Gastrocnemius medialis (tissue), 4 donors: ENCODE data around the gene KRT31. TPM values are rescaled to one million over a fixed set of nuclear protein-coding genes. Genes with fewer than 3 reads are reported as not detected.
A peak's percentile ranks its signal among the peaks of the same experiment; 100 is the strongest.

Experiments used
- ATAC-seq, 2 donors: fragments of 150-250 bp; one replicate each; pipeline ENCODE4 v1.9.1; 2016
- DNase-seq, 2 donors: peaks; one replicate each; pipeline ENCODE4 v3.0.0-alpha.2; 2019
- H3K27ac ChIP-seq, 4 donors: fragments of 200-600 bp; sonication (generic); 1 replicate in 1 of 4; 2 replicates in 3 of 4; pipeline ENCODE4 v1.5.1; 2016 to 2018; ENCODE audit warnings: mild to moderate bottlenecking in 2 of 4, moderate library complexity in 1 of 4
- H3K27me3 ChIP-seq, 3 donors: fragments of 200-600 bp; sonication (generic) in 2 of 3; 1 replicate in 1 of 3; 2 replicates in 2 of 3; pipeline versions ENCODE4 v1.5.1 to v1.6.0; 2016 to 2019; ENCODE audit warnings: mild to moderate bottlenecking in 1 of 3, moderate library complexity in 1 of 3
- H3K36me3 ChIP-seq, 2 donors: fragments of 200-600 bp; sonication (generic) in 1 of 2; one replicate each; pipeline ENCODE4 v1.5.1; 2017 to 2018
- H3K4me1 ChIP-seq, 2 donors: fragments of 200-600 bp; sonication (generic) in 1 of 2; one replicate each; pipeline ENCODE4 v1.5.1; 2016 to 2017; ENCODE audit warnings: mild to moderate bottlenecking in 2 of 2
- H3K4me3 ChIP-seq, 4 donors: fragments of 200-600 bp; sonication (generic) in 3 of 4; 1 replicate in 1 of 4; 2 replicates in 3 of 4; pipeline ENCODE4 v1.5.1; 2016 to 2019; ENCODE audit warnings: mild to moderate bottlenecking in 2 of 4
- H3K9me3 ChIP-seq, 3 donors: fragments of 200-600 bp; sonication (generic) in 2 of 3; 1 replicate in 1 of 3; 2 replicates in 2 of 3; pipeline ENCODE4 v1.5.1; 2016 to 2019
- POLR2A ChIP-seq, 2 donors: fragments of 450-650 bp; IDR thresholded peaks; one replicate each; pipeline ENCODE4 v1.6.1; 2017; ENCODE audit warnings: antibody characterized with exemption in 2 of 2, mild to moderate bottlenecking in 2 of 2, moderate library complexity in 2 of 2
- in situ Hi-C, 4 donors: fragments of 200-750 bp; cut with MboI; loops; one replicate each; pipeline versions ENCODE4 v1.15.0 to v1.8.0; 2017; ENCODE audit warnings: low sequenced_read_pairs in 4 of 4
- intact Hi-C: fragments of 100-400 bp; cut with DNase I; formaldehyde crosslinking; loops from one replicate; pipeline ENCODE4 v1.15.1; 2023; ENCODE audit warnings: low total_unique reads
- total RNA-seq, 4 donors: library from RNA; depleted of rRNA; stranded (reverse); fragments of >200 nt; gene quantifications; one replicate each; pipeline versions ENCODE4 v1.1.0 to v1.2.3, GENCODE V29; 2016
- TF ChIP-seq, protein P1 (sequence below), 5 experiments: fragments of 450-650 bp in 3 of 5; fragments of 200-600 bp in 2 of 5; sonication (generic) in 2 of 5; IDR thresholded peaks in 4 of 5; conservative IDR thresholded peaks in 1 of 5; 1 replicate in 4 of 5; 2 replicates in 1 of 5; pipeline ENCODE4 v1.5.1; 2016 to 2019; ENCODE audit warnings: antibody characterized with exemption in 5 of 5, mild to moderate bottlenecking in 3 of 5, moderate library complexity in 3 of 5

Gene KRT31
- total RNA-seq, 4 donors from 2014 or later = 0.39 to 1.1 (median 0.62) TPM

DNA sequence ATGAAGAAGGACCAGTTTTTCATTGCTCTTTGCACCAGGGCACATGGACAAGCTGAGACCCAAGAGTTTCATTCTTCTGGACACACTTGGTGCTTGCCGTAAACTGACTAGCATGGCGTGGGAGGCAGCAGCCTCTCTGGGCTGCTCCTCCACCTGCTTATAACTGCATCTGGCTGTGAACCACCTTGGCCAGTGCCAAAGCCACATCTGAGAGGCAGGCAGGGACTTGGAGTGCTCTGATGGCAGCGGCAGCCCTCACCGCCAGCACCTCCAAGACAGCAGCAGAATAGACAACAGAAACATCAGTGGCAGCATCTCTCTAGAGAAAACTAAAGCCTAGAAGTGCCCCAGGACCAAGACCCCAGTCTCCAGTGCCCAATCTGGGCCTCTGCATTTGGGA, 22.3 kb upstream of the KRT31 start:
- ATAC-seq (peak in 1 of 2 donors; percentile 66), DNase-seq (peak in 1 of 2 donors; percentile 20)
- H3K36me3 ChIP-seq = no peaks in the 10 kb centered on the region
- in situ Hi-C loops (no loop called here), intact Hi-C loops (no loop called here)
- no peak overlapping the region for H3K27ac ChIP-seq
- no peaks in the 10 kb centered on the region for H3K9me3 ChIP-seq
- H3K4me3 ChIP-seq = no peak overlapping the region
- H3K4me1 ChIP-seq = peaks cover 0 to 12% of the 10 kb centered on the region in 2 donors
- no peaks in the 10 kb centered on the region for H3K27me3 ChIP-seq
- no peak for TF ChIP-seq POLR2A (IDR thresholded peaks at IDR 0.05)
- TF ChIP-seq, protein P1, sequence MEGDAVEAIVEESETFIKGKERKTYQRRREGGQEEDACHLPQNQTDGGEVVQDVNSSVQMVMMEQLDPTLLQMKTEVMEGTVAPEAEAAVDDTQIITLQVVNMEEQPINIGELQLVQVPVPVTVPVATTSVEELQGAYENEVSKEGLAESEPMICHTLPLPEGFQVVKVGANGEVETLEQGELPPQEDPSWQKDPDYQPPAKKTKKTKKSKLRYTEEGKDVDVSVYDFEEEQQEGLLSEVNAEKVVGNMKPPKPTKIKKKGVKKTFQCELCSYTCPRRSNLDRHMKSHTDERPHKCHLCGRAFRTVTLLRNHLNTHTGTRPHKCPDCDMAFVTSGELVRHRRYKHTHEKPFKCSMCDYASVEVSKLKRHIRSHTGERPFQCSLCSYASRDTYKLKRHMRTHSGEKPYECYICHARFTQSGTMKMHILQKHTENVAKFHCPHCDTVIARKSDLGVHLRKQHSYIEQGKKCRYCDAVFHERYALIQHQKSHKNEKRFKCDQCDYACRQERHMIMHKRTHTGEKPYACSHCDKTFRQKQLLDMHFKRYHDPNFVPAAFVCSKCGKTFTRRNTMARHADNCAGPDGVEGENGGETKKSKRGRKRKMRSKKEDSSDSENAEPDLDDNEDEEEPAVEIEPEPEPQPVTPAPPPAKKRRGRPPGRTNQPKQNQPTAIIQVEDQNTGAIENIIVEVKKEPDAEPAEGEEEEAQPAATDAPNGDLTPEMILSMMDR (IDR thresholded peaks at IDR 0.05 in 4 of 5, conservative IDR thresholded peaks at IDR 0.05 in 1 of 5) = no peak

DNA sequence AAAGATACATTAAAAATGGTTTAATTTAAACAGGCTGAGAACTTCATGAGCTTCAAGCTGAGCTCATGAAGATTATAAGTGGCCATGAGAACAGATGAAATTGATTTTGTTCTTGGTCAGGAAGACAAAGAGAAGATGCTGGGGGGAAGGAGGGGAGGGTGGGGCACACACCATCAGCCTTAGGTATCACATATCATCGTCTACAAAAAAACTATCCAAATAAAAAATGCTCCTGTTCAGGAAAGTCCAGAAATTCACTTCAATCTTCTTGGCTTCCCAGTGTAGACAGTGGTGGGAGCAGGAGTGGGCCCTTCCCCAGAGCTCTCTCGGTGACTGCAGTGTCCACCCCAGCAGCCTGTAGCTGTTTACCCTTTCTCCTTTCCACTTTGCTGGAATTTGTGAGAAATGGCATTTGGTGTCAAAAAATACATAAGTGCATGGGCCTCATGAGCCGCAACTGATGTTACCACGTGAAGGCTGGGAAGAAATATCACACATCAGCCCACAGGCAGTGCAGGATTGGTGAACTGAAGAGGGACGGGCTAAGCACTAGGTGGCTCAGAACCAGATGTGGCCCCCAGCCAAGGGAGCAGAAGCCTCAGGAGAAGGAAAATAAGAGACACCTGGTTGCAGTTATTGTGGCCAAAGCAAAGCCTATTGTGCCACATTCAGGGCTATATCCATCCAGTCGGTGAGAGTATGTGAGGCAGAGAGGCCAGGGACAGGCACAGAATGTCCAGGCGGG, 20.9 kb upstream of the KRT31 start:
- in situ Hi-C loops = no loop called here
- no peak overlapping the region for H3K27ac ChIP-seq
- H3K27me3 ChIP-seq = no peaks in the 10 kb centered on the region
- H3K9me3 ChIP-seq = no peaks in the 10 kb centered on the region
- peaks cover 0 to 12% of the 10 kb centered on the region in 2 donors for H3K4me1 ChIP-seq
- no peak overlapping the region for H3K4me3 ChIP-seq
- DNase-seq (no peak), ATAC-seq (no peak)
- no peaks in the 10 kb centered on the region for H3K36me3 ChIP-seq
- intact Hi-C loops = no loop called here
- TF ChIP-seq POLR2A (IDR thresholded peaks at IDR 0.05) = no peak
- TF ChIP-seq, protein P1 (IDR thresholded peaks at IDR 0.05 in 4 of 5, conservative IDR thresholded peaks at IDR 0.05 in 1 of 5) = no peak

DNA sequence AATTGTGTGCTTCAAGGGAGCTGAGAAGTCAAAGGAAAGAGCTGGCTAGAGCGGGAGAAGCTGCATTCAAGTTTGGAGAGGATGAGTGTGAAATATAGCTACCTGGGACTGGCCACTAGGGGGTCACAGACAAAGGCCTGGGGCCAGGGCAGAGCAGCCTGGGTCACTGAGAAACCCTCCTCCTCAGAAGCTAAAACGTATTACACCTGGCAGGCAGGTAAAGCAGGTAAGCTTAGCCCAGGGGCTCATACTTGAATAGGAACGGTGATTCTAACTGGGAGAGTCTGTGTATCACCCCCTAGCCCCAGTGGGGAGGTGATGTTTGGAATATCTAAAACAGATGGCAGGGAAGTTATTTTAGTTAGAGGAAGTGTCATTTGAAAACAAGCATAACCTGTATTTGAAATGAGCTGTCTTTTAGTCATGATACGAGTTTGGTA, 20.2 kb upstream of the KRT31 start:
- ATAC-seq (no peak), DNase-seq (no peak)
- Histone ChIP-seq H3K4me3 (no peak overlapping the region), H3K27me3 (no peaks in the 10 kb centered on the region), H3K9me3 (no peaks in the 10 kb centered on the region), H3K27ac (no peak overlapping the region), H3K4me1 (peaks cover 0 to 12% of the 10 kb centered on the region in 2 donors), H3K36me3 (no peaks in the 10 kb centered on the region)
- in situ Hi-C loops = no loop called here
- TF ChIP-seq POLR2A (IDR thresholded peaks at IDR 0.05) = no peak
- intact Hi-C loops = no loop called here

DNA sequence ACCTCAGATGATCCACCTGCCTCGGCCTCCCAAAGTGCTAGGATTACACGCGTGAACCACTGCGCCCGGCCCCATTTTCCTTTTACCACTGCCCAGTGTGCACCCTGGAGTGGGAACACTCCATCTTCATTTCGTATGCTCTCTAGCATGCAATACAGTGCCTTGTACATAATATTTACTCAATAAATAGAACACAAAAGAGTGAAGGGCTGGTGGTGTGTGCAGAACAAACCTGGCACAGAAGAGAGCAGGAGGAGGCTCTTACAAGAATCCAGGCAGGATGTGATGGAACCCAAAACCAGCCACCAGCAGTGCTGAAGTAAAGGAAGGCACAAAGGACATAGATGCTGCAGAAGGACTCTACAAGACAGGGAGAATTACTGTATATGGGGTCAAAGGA, 19.7 kb upstream of the KRT31 start:
- Histone ChIP-seq H3K36me3 (no peaks in the 10 kb centered on the region), H3K4me3 (no peak overlapping the region), H3K4me1 (peaks cover 0 to 12% of the 10 kb centered on the region in 2 donors), H3K27ac (no peak overlapping the region), H3K27me3 (no peaks in the 10 kb centered on the region), H3K9me3 (no peaks in the 10 kb centered on the region)
- intact Hi-C loops (no loop called here), in situ Hi-C loops (no loop called here)
- TF ChIP-seq, protein P1 (IDR thresholded peaks at IDR 0.05 in 4 of 5, conservative IDR thresholded peaks at IDR 0.05 in 1 of 5) = no peak
- no peak for TF ChIP-seq POLR2A (IDR thresholded peaks at IDR 0.05)
- ATAC-seq (no peak), DNase-seq (no peak)

DNA sequence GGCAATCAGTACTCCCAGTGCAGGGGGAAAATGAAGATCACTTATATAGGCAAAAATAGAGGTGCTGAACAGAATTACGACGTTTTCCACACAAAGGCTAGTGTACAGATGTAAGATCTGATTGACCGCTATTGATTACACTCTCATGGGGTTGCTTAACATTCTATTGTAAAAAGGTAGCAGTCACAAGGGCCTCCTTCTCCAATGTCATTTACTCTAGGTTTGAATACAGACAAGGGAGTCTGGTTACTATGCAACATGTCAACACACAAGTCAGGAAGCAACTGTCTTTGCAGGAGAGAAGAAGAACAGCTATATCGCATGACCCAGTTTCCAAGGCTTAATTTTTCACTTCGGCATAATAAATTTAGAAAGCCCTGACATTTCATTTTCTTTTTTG, 19.1 kb upstream of the KRT31 start:
- Histone ChIP-seq H3K4me1 (peaks cover 0 to 12% of the 10 kb centered on the region in 2 donors), H3K9me3 (no peaks in the 10 kb centered on the region), H3K27ac (peak overlapping the region in 1 of 4 donors; percentile 61), H3K36me3 (no peaks in the 10 kb centered on the region), H3K27me3 (no peaks in the 10 kb centered on the region), H3K4me3 (no peak overlapping the region)
- ATAC-seq (peak in 1 of 2 donors; percentile 64), DNase-seq (no peak)
- intact Hi-C loops = no loop called here
- no peak for TF ChIP-seq POLR2A (IDR thresholded peaks at IDR 0.05)
- TF ChIP-seq, protein P1 (IDR thresholded peaks at IDR 0.05 in 4 of 5, conservative IDR thresholded peaks at IDR 0.05 in 1 of 5) = no peak
- in situ Hi-C loops = no loop called here
